Hindlimb muscle (tissue), 1 donor: Measurements from ENCODE around the gene TEKT5. TPM values are rescaled to one million over a fixed set of nuclear protein-coding genes. Genes with fewer than 3 reads are reported as not detected.

Experiments used
- polyA plus RNA-seq: library from polyadenylated mRNA; unstranded; fragments of 120-200 nt; gene quantifications from one replicate; pipeline ENCODE4 v1.2.1, GENCODE V29; 2013; ENCODE audit not compliant: insufficient read length

TEKT5 gene
- polyA plus RNA-seq, 1 donor: not detected

Other genes starting within 250 kb of the TEKT5 start
- gene EMP2, start 114.3 kb downstream of the TEKT5 start, polyA plus RNA-seq: 81.3 TPM
- 35.8 TPM for gene NUBP1, start 48.9 kb upstream of the TEKT5 start, polyA plus RNA-seq
- gene TVP23A, start 123.9 kb upstream of the TEKT5 start, polyA plus RNA-seq: 2.2 TPM
- gene CIITA, start 182.3 kb upstream of the TEKT5 start, polyA plus RNA-seq: 3.1 TPM
- gene DEXI, start 247.5 kb upstream of the TEKT5 start, polyA plus RNA-seq: 55.3 TPM
- 19.1 TPM for gene CLEC16A, start 249.6 kb upstream of the TEKT5 start, polyA plus RNA-seq